MM.1S (cell line): ENCODE data around the gene FLT1.

Experiments used
- DNase-seq: peaks from one replicate; pipeline ENCODE4 v3.0.0-alpha.2; 2015
- H2AFZ ChIP-seq: fragments of 300-600 bp; sonication (generic); 2 replicates; pipeline ENCODE4 v1.6.0; 2016; ENCODE audit warnings: antibody characterized with exemption, low read length
- H3F3A ChIP-seq: fragments of 300-600 bp; sonication (generic); 2 replicates; pipeline ENCODE4 v1.6.1; 2016; ENCODE audit warnings: mild to moderate bottlenecking, antibody characterized with exemption, low read length, moderate library complexity, mixed read lengths; ENCODE audit not compliant: insufficient read depth
- H3K27ac ChIP-seq: fragments of 300-600 bp; sonication (generic); 2 replicates; pipeline ENCODE4 v1.5.1; 2016; ENCODE audit warnings: mild to moderate bottlenecking, low read length
- H3K27me3 ChIP-seq: fragments of 300-600 bp; sonication (generic); replicated peaks from 2 replicates; pipeline ENCODE4 v1.6.0; 2016; ENCODE audit warnings: low read length; ENCODE audit not compliant: insufficient read depth
- H3K36me3 ChIP-seq: fragments of 300-600 bp; sonication (generic); replicated peaks from 2 replicates; pipeline ENCODE4 v1.6.1; 2016; ENCODE audit warnings: mild to moderate bottlenecking, low read length, mixed read lengths; ENCODE audit not compliant: insufficient read depth
- H3K4me1 ChIP-seq: fragments of 300-600 bp; sonication (generic); 2 replicates; pipeline ENCODE4 v1.6.1; 2016; ENCODE audit warnings: low read length, mixed read lengths
- H3K4me2 ChIP-seq: fragments of 300-600 bp; sonication (generic); 2 replicates; pipeline ENCODE4 v1.6.0; 2016; ENCODE audit warnings: low read depth, low read length
- H3K4me3 ChIP-seq: fragments of 300-600 bp; sonication (generic); 2 replicates; pipeline ENCODE4 v1.5.1; 2016; ENCODE audit warnings: low read length, mixed read lengths
- H3K79me2 ChIP-seq: fragments of 300-600 bp; sonication (generic); 2 replicates; pipeline ENCODE4 v1.6.1; 2016; ENCODE audit warnings: mixed run types, low read length, mixed read lengths
- H3K9ac ChIP-seq: fragments of 300-600 bp; sonication (generic); 2 replicates; pipeline ENCODE4 v1.6.1; 2016; ENCODE audit warnings: low read length, mixed read lengths
- H3K9me2 ChIP-seq: fragments of 300-600 bp; sonication (generic); replicated peaks from 2 replicates; pipeline ENCODE4 v1.6.1; 2016; ENCODE audit warnings: mild to moderate bottlenecking, low read length, mixed read lengths; ENCODE audit not compliant: insufficient read depth
- H3K9me3 ChIP-seq: fragments of 300-600 bp; sonication (generic); replicated peaks from 2 replicates; pipeline ENCODE4 v1.6.1; 2016; ENCODE audit warnings: mild to moderate bottlenecking, low read length, mixed read lengths; ENCODE audit not compliant: insufficient read depth
- H4K20me1 ChIP-seq: fragments of 300-600 bp; sonication (generic); 2 replicates; pipeline ENCODE4 v1.6.1; 2016; ENCODE audit warnings: mild to moderate bottlenecking, low read length, moderate library complexity, mixed read lengths; ENCODE audit not compliant: insufficient read depth
- EZH2 ChIP-seq: fragments of 300-600 bp; sonication (generic); optimal IDR thresholded peaks from 2 replicates; pipeline ENCODE3; 2017; ENCODE audit warnings: low read depth, mild to moderate bottlenecking, antibody characterized with exemption, low read length, mixed read lengths
- EZH2phosphoT487 ChIP-seq: fragments of 300-600 bp; sonication (generic); IDR thresholded peaks from 2 replicates; pipeline ENCODE4 v1.6.1; 2018; ENCODE audit warnings: antibody characterized with exemption, low read length
- TF ChIP-seq, protein P1 (sequence below): fragments of 300-600 bp; sonication (generic); IDR thresholded peaks from 2 replicates; pipeline ENCODE4 v1.5.1; 2016; ENCODE audit warnings: antibody characterized with exemption, low read length, mixed read lengths

The FLT1 gene

DNA sequence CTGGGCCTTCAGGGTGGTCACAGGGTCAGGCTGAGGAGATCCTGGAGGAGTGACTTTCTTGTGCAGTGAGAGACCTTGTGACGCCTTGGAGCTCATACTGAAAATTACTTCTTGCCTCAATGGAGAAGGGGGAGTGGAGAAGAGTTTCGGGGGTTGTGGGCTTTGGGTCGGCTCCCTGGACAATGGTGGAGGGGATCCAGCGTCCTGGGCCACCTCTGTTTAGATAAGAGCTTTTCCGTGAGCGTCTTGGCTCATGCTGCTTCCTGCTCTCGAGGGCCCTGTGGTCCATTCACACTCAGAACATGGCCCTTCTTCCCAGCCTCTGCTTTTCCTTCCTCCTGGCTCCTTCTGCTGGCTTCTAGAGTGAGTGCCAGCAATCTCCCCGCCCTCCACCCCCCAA is 81.9 kb downstream of the FLT1 start:
- no peaks in the 10 kb centered on the region for H4K20me1 ChIP-seq
- H3K9me3 ChIP-seq = no peaks in the 10 kb centered on the region
- H3K9ac ChIP-seq = no peak overlapping the region
- no peaks in the 10 kb centered on the region for H3K4me1 ChIP-seq
- no peak overlapping the region for H3K27ac ChIP-seq
- no peak overlapping the region for H3K4me2 ChIP-seq
- no peaks in the 10 kb centered on the region for H3K27me3 ChIP-seq
- no peaks in the 10 kb centered on the region for H3F3A ChIP-seq
- TF ChIP-seq EZH2 = no peak
- H3K36me3 ChIP-seq = no peaks in the 10 kb centered on the region
- no peak overlapping the region for H2AFZ ChIP-seq
- DNase-seq = no peak
- H3K9me2 ChIP-seq = no peaks in the 10 kb centered on the region
- no peaks in the 10 kb centered on the region for H3K79me2 ChIP-seq
- H3K4me3 ChIP-seq = no peak overlapping the region

DNA sequence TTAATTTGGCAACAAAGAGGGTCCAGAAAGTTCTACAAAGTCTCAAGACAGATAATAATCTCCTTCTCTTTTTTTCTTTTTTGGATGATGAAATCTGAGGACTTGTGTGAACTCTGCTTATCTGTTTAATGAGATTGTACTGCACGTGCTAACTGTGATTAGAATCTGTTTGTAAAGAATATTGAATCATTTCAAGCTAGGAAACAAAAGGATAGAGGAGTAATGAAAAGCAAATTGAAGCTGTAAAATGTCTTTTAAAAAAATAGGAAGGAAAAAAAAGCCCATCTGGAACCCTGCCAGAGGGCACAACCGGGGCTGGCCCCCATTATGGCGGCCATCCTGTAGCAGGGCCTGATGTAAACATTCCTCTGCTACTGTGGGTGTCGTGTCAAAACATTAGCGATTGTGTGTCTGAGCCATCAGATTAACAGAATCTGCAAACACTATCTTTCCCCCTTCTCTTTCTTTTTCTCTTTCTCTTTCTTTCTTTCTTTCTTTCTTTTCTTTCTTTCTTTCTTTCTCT is 83.0 kb downstream of the FLT1 start:
- no peaks in the 10 kb centered on the region for H3K27me3 ChIP-seq
- no peak overlapping the region for H2AFZ ChIP-seq
- H3F3A ChIP-seq = no peaks in the 10 kb centered on the region
- H4K20me1 ChIP-seq = no peaks in the 10 kb centered on the region
- no peak overlapping the region for H3K4me2 ChIP-seq
- H3K4me1 ChIP-seq = no peaks in the 10 kb centered on the region
- no peak for TF ChIP-seq EZH2phosphoT487
- TF ChIP-seq, protein P1, sequence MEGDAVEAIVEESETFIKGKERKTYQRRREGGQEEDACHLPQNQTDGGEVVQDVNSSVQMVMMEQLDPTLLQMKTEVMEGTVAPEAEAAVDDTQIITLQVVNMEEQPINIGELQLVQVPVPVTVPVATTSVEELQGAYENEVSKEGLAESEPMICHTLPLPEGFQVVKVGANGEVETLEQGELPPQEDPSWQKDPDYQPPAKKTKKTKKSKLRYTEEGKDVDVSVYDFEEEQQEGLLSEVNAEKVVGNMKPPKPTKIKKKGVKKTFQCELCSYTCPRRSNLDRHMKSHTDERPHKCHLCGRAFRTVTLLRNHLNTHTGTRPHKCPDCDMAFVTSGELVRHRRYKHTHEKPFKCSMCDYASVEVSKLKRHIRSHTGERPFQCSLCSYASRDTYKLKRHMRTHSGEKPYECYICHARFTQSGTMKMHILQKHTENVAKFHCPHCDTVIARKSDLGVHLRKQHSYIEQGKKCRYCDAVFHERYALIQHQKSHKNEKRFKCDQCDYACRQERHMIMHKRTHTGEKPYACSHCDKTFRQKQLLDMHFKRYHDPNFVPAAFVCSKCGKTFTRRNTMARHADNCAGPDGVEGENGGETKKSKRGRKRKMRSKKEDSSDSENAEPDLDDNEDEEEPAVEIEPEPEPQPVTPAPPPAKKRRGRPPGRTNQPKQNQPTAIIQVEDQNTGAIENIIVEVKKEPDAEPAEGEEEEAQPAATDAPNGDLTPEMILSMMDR = no peak
- TF ChIP-seq EZH2 = no peak
- DNase-seq = no peak
- H3K79me2 ChIP-seq = no peaks in the 10 kb centered on the region
- no peaks in the 10 kb centered on the region for H3K36me3 ChIP-seq
- H3K9ac ChIP-seq = no peak overlapping the region
- H3K4me3 ChIP-seq = no peak overlapping the region
- no peaks in the 10 kb centered on the region for H3K9me2 ChIP-seq
- no peak overlapping the region for H3K27ac ChIP-seq
- no peaks in the 10 kb centered on the region for H3K9me3 ChIP-seq

DNA sequence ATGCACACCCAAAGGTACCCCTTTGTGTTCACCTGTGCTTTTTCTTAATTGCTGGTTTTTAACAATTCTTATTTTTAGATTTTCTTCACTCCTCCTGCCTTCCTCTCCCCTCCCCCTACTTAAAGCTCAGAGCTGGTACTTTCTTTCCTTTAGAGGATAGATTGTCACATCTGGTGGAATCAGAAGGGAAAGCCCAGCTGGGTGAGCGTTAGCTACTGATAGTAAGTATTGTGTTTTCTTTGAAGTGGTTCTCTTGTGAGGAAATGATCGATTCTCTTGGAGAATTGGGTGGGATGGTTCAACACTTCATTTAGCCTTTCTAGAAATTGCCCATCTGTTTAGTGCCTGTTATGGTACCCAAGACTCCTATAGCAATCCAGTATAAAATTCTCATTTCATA is 84.8 kb downstream of the FLT1 start:
- Histone ChIP-seq H3K27me3 (no peaks in the 10 kb centered on the region), H2AFZ (no peak overlapping the region), H3K79me2 (no peaks in the 10 kb centered on the region), H3K4me3 (no peak overlapping the region), H4K20me1 (no peaks in the 10 kb centered on the region), H3K27ac (no peak overlapping the region), H3K4me2 (no peak overlapping the region), H3K36me3 (no peaks in the 10 kb centered on the region), H3F3A (no peaks in the 10 kb centered on the region), H3K9me2 (no peaks in the 10 kb centered on the region), H3K9me3 (no peaks in the 10 kb centered on the region), H3K4me1 (no peaks in the 10 kb centered on the region), H3K9ac (no peak overlapping the region)
- DNase-seq = no peak
- TF ChIP-seq EZH2phosphoT487 = no peak
- TF ChIP-seq, protein P1 = no peak
- no peak for TF ChIP-seq EZH2

DNA sequence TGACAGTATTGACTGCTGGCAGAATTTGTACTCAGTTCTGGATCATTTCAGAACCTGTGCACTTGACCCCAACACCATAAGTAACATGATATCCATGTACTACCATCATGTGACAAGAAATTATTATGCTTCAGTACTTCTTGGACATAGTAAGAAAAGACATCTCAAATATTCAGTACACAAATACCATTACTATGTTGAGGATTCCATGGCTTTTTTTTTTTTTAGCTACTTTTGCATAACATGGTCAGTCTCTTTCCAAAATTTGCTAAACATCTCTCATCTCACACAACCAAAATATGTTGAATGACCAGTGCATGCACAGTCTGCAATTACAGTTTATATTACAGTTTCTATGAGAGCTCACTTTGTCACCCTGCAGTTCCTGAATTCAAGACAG is 85.3 kb downstream of the FLT1 start:
- H3K4me1 ChIP-seq = no peaks in the 10 kb centered on the region
- no peaks in the 10 kb centered on the region for H3K9me3 ChIP-seq
- H3K9me2 ChIP-seq = no peaks in the 10 kb centered on the region
- H3F3A ChIP-seq = no peaks in the 10 kb centered on the region
- TF ChIP-seq EZH2phosphoT487 = no peak
- no peak for TF ChIP-seq EZH2
- TF ChIP-seq, protein P1 = no peak
- no peak overlapping the region for H2AFZ ChIP-seq
- no peaks in the 10 kb centered on the region for H3K79me2 ChIP-seq
- H3K4me2 ChIP-seq = no peak overlapping the region
- no peak overlapping the region for H3K9ac ChIP-seq
- no peaks in the 10 kb centered on the region for H3K27me3 ChIP-seq
- no peak overlapping the region for H3K4me3 ChIP-seq
- H4K20me1 ChIP-seq = no peaks in the 10 kb centered on the region
- no peak overlapping the region for H3K27ac ChIP-seq
- H3K36me3 ChIP-seq = no peaks in the 10 kb centered on the region
- DNase-seq = no peak
